OCI-LY1 (cell line): ENCODE data around the gene RAE1.

Experiments used
- H2AFZ ChIP-seq: fragments of 200-600 bp; sonication (generic), shearing (Covaris generic); 2 replicates; pipeline ENCODE4 v1.6.0; 2014; ENCODE audit warnings: antibody characterized with exemption, mild to moderate bottlenecking, low read length
- H3F3A ChIP-seq: fragments of 200-600 bp; sonication (generic), shearing (Covaris generic); 2 replicates; pipeline ENCODE4 v1.6.0; 2014; ENCODE audit warnings: mild to moderate bottlenecking, antibody characterized with exemption, low read length, moderate library complexity; ENCODE audit not compliant: insufficient read depth
- H3K27ac ChIP-seq: fragments of 200-600 bp; sonication (generic); 2 replicates; pipeline ENCODE4 v1.5.1; 2014; ENCODE audit warnings: low read length, mixed run types, mild to moderate bottlenecking, low read depth; ENCODE audit not compliant: poor library complexity, severe bottlenecking
- H3K27me3 ChIP-seq: fragments of 200-600 bp; sonication (generic); 2 replicates; pipeline ENCODE4 v1.6.0; 2014; ENCODE audit warnings: antibody characterized with exemption, mild to moderate bottlenecking, low read length, moderate library complexity; ENCODE audit not compliant: insufficient read depth
- H3K36me3 ChIP-seq: fragments of 200-600 bp; sonication (generic); 2 replicates; pipeline ENCODE4 v1.6.1; 2014; ENCODE audit warnings: mild to moderate bottlenecking, antibody characterized with exemption, low read length, moderate library complexity, mixed read lengths; ENCODE audit not compliant: insufficient read depth
- H3K4me1 ChIP-seq: fragments of 200-600 bp; sonication (generic); 2 replicates; pipeline ENCODE4 v1.5.1; 2014; ENCODE audit warnings: mild to moderate bottlenecking, low read length, moderate library complexity; ENCODE audit not compliant: insufficient read depth, severe bottlenecking
- H3K4me2 ChIP-seq: fragments of 200-600 bp; sonication (generic), shearing (Covaris generic); 2 replicates; pipeline ENCODE4 v1.6.1; 2014; ENCODE audit warnings: low read length
- H3K4me3 ChIP-seq: fragments of 200-600 bp; sonication (generic); 2 replicates; pipeline ENCODE4 v1.5.1; 2014; ENCODE audit warnings: low read length, low read depth, mild to moderate bottlenecking, mixed read lengths; ENCODE audit not compliant: poor library complexity, severe bottlenecking
- H3K79me2 ChIP-seq: fragments of 200-600 bp; shearing (Covaris generic); 2 replicates; pipeline ENCODE4 v1.6.1; 2016; ENCODE audit warnings: mixed run types, low read length, mixed read lengths; ENCODE audit not compliant: insufficient read depth
- H3K9ac ChIP-seq: fragments of 200-600 bp; sonication (generic), shearing (Covaris generic); 2 replicates; pipeline ENCODE4 v1.6.1; 2014; ENCODE audit warnings: mild to moderate bottlenecking, low read length, mixed read lengths
- H3K9me2 ChIP-seq: fragments of 200-600 bp; sonication (generic), shearing (Covaris generic); 2 replicates; pipeline ENCODE4 v1.6.1; 2014; ENCODE audit warnings: low read depth, mild to moderate bottlenecking, low read length, mixed read lengths
- H3K9me3 ChIP-seq: fragments of 200-600 bp; shearing (Covaris generic); 2 replicates; pipeline ENCODE4 v1.6.1; 2014; ENCODE audit warnings: low read length, mixed read lengths
- H4K20me1 ChIP-seq: fragments of 200-600 bp; sonication (generic), shearing (Covaris generic); 2 replicates; pipeline ENCODE4 v1.6.0; 2016; ENCODE audit warnings: mild to moderate bottlenecking, low read length; ENCODE audit not compliant: insufficient read depth
- CTCF ChIP-seq: fragments of 200-600 bp; sonication (generic), shearing (Covaris generic); IDR thresholded peaks from 2 replicates; pipeline ENCODE4 v1.5.1; 2017; ENCODE audit warnings: mild to moderate bottlenecking, antibody characterized with exemption, low read length, moderate library complexity, mixed read lengths
- EZH2 ChIP-seq: fragments of 200-600 bp; sonication (generic), shearing (Covaris generic); IDR thresholded peaks from 2 replicates; pipeline ENCODE4 v1.8.0; 2017; ENCODE audit warnings: borderline replicate concordance, mixed run types, mild to moderate bottlenecking, antibody characterized with exemption, low read length, moderate library complexity, mixed read lengths

RAE1 gene

DNA sequence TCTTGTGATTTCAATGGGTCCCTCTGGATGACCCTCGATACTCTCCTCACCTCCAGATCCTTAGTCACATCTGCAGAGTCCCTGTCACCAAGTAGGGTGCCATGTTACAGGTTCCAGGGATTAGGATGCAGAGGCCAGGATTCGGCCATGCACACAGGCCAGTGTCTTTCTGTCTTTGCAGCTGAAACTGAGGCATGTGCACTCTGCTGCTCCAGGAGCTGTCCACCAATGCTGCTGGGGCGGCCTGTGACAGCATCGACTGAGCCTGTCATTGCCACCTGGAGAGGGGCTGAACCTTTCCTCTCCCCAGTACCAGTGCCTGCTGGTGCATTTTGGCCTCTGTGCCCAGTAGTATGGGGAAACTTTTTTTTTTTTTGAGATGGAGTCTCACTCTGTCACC, 35.7 kb downstream of the RAE1 start:
- no peaks in the 10 kb centered on the region for H3K27me3 ChIP-seq
- peaks cover 9% of the 10 kb centered on the region; the same call in 1 of the 2 replicates for H3F3A ChIP-seq
- TF ChIP-seq EZH2, result no peak
- no peak for TF ChIP-seq CTCF
- no peaks in the 10 kb centered on the region for H4K20me1 ChIP-seq
- H3K9me2 ChIP-seq, result no peaks in the 10 kb centered on the region
- H3K79me2 ChIP-seq, result no peaks in the 10 kb centered on the region
- peak overlapping the region; percentile 99 for H3K27ac ChIP-seq
- no peaks in the 10 kb centered on the region for H3K36me3 ChIP-seq
- H2AFZ ChIP-seq, result no peak overlapping the region
- no peaks in the 10 kb centered on the region for H3K9me3 ChIP-seq
- H3K4me1 ChIP-seq, result peaks cover 73% of the 10 kb centered on the region
- H3K4me2 ChIP-seq, result no peak overlapping the region
- no peak overlapping the region for H3K4me3 ChIP-seq
- no peak overlapping the region for H3K9ac ChIP-seq

GRCh38 chr20:57387463-57387862, 36.4 kb downstream of the RAE1 start:
- peaks cover 9% of the 10 kb centered on the region; the same call in 1 of the 2 replicates for H3F3A ChIP-seq
- H2AFZ ChIP-seq, result no peak overlapping the region
- H3K27ac ChIP-seq, result peak overlapping the region; percentile 99
- H3K79me2 ChIP-seq, result peaks cover 6% of the 10 kb centered on the region
- H3K9me2 ChIP-seq, result no peaks in the 10 kb centered on the region
- peaks cover 66% of the 10 kb centered on the region for H3K4me1 ChIP-seq
- H3K9ac ChIP-seq, result no peak overlapping the region; the same call in 1 of the 2 replicates
- H3K27me3 ChIP-seq, result no peaks in the 10 kb centered on the region
- H3K4me3 ChIP-seq, result no peak overlapping the region
- H3K36me3 ChIP-seq, result peaks cover 6% of the 10 kb centered on the region
- no peaks in the 10 kb centered on the region for H4K20me1 ChIP-seq
- TF ChIP-seq EZH2, result no peak
- no peak for TF ChIP-seq CTCF
- no peaks in the 10 kb centered on the region for H3K9me3 ChIP-seq
- no peak overlapping the region for H3K4me2 ChIP-seq

GRCh38 chr20:57387945-57388371, 36.9 kb downstream of the RAE1 start:
- TF ChIP-seq EZH2, result no peak
- TF ChIP-seq CTCF, result no peak
- Histone ChIP-seq H3K4me3 (no peak overlapping the region), H3K36me3 (peaks cover 11% of the 10 kb centered on the region), H3K9ac (no peak overlapping the region; the same call in 1 of the 2 replicates), H3K9me2 (no peaks in the 10 kb centered on the region), H3K9me3 (no peaks in the 10 kb centered on the region), H3K79me2 (peaks cover 11% of the 10 kb centered on the region), H3F3A (peaks cover 9% of the 10 kb centered on the region; the same call in 1 of the 2 replicates), H3K27me3 (no peaks in the 10 kb centered on the region), H3K4me2 (no peak overlapping the region), H3K27ac (peak overlapping the region; percentile 99), H3K4me1 (peaks cover 63% of the 10 kb centered on the region), H2AFZ (no peak overlapping the region), H4K20me1 (no peaks in the 10 kb centered on the region)
